Ectodermal cell (in vitro differentiated cells): ENCODE results near the gene DNAJC18.
A peak's percentile ranks its signal among the peaks of the same experiment; 100 is the strongest.

Source experiments
- H3K27ac ChIP-seq: 2 replicates; pipeline ENCODE4 v1.7.0; 2013; ENCODE audit warnings: mild to moderate bottlenecking, low read depth, low read length; ENCODE audit not compliant: insufficient read depth, poor library complexity, severe bottlenecking
- H3K27me3 ChIP-seq: 2 replicates; pipeline ENCODE4 v1.7.0; 2013; ENCODE audit warnings: mild to moderate bottlenecking, low read length; ENCODE audit not compliant: insufficient read depth, control insufficient read depth, poor library complexity, severe bottlenecking
- H3K36me3 ChIP-seq: one replicate; pipeline ENCODE4 v1.7.0; 2013; ENCODE audit warnings: low read length; ENCODE audit not compliant: control insufficient read depth, insufficient read depth
- H3K4me1 ChIP-seq: one replicate; pipeline ENCODE4 v1.7.0; 2013; ENCODE audit warnings: low read length; ENCODE audit not compliant: control insufficient read depth, insufficient read depth
- H3K4me3 ChIP-seq: 2 replicates; pipeline ENCODE4 v1.7.0; 2013; ENCODE audit warnings: low read depth, low read length, control low read depth; ENCODE audit not compliant: insufficient read depth
- H3K9me3 ChIP-seq: 2 replicates; pipeline ENCODE4 v1.7.0; 2013; ENCODE audit warnings: mild to moderate bottlenecking, low read length, moderate library complexity; ENCODE audit not compliant: control insufficient read depth
- WGBS, 2 experiments: methylation state at CpG; one replicate each; pipeline ENCODE4 v1.1.7; 2013; ENCODE audit warnings: missing lambda C conversion rate in 2 of 2; 5-methylcytosine and 5-hydroxymethylcytosine counted together

The DNAJC18 gene

GRCh38 chr5:139430015-139430414 is 9.3 kb downstream of the DNAJC18 start:
- H3K27me3 ChIP-seq, result no peaks in the 10 kb centered on the region
- H3K27ac ChIP-seq, result no peak overlapping the region
- H3K4me3 ChIP-seq, result no peak overlapping the region
- WGBS, 2 experiments, result 79 to 97% methylated on average over 2 of the region's 2 CpGs
- H3K36me3 ChIP-seq, result peaks cover 14% of the 10 kb centered on the region
- no peaks in the 10 kb centered on the region for H3K4me1 ChIP-seq
- no peaks in the 10 kb centered on the region for H3K9me3 ChIP-seq

GRCh38 chr5:139426203-139426885 is 13.0 kb downstream of the DNAJC18 start:
- peaks cover 18% of the 10 kb centered on the region for H3K36me3 ChIP-seq
- no peaks in the 10 kb centered on the region for H3K9me3 ChIP-seq
- WGBS, 2 experiments, result 93 to 95% methylated on average over 8 of the region's 8 CpGs

GRCh38 chr5:139425497-139425896 is 13.8 kb downstream of the DNAJC18 start:
- H3K4me3 ChIP-seq, result no peak overlapping the region
- WGBS, 2 experiments, result 88 to 89% methylated on average over 5 of the region's 5 CpGs
- H3K9me3 ChIP-seq, result no peaks in the 10 kb centered on the region
- H3K27ac ChIP-seq, result no peak overlapping the region
- peaks cover 18% of the 10 kb centered on the region for H3K36me3 ChIP-seq
- no peaks in the 10 kb centered on the region for H3K27me3 ChIP-seq
- H3K4me1 ChIP-seq, result no peaks in the 10 kb centered on the region

More at GRCh38 chr5:139426203-139426885, 13.0 kb downstream of the DNAJC18 start:
- no peak overlapping the region for H3K4me3 ChIP-seq
- no peaks in the 10 kb centered on the region for H3K27me3 ChIP-seq
- H3K4me1 ChIP-seq, result no peaks in the 10 kb centered on the region
- no peak overlapping the region for H3K27ac ChIP-seq

DNA sequence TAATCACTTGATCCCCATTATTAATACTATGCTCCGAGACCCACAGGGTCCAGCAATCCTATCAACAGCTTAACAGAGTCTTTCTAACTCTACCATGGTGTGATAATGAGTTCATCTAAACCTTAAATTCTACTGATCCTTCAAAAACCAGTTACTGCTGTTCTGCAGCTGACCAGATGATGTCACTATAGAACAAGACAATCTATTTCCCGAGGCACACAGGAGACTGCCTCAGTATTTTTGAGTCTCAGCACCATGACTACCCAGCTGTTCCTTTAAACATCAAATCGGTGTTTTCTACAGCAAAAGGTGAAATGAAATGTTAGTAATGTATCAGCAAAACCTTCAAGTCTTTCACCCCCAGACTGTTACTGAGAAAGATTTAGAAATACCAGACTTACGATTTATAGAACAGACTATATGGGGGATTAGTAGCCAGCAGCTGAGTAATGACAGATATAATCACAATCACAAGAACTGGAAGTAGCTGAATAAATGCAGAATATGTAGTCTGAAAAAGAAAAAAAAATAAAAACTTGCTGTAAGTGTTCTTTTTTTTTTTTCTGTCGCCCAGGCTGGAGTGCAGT is 16.9 kb downstream of the DNAJC18 start:
- H3K4me1 ChIP-seq, result peaks cover 21% of the 10 kb centered on the region
- H3K27ac ChIP-seq, result no peak overlapping the region
- 32 to 63% methylated on average over 3 to 5 of the region's 5 CpGs for WGBS, 2 experiments
- peaks cover 16% of the 10 kb centered on the region for H3K36me3 ChIP-seq
- no peak overlapping the region for H3K4me3 ChIP-seq
- no peaks in the 10 kb centered on the region for H3K9me3 ChIP-seq
- H3K27me3 ChIP-seq, result no peaks in the 10 kb centered on the region

GRCh38 chr5:139419226-139420192 is 19.8 kb downstream of the DNAJC18 start:
- Histone ChIP-seq H3K36me3 (peaks cover 7% of the 10 kb centered on the region), H3K4me3 (no peak overlapping the region), H3K9me3 (no peaks in the 10 kb centered on the region), H3K27me3 (no peaks in the 10 kb centered on the region), H3K4me1 (peaks cover 21% of the 10 kb centered on the region), H3K27ac (peak overlapping the region; percentile 0)
- WGBS, 2 experiments, result 68 to 73% methylated on average over 9 of the region's 9 CpGs

GRCh38 chr5:139418793-139419192 is 20.5 kb downstream of the DNAJC18 start:
- Histone ChIP-seq H3K27ac (no peak overlapping the region), H3K4me1 (peaks cover 21% of the 10 kb centered on the region), H3K36me3 (peaks cover 6% of the 10 kb centered on the region), H3K4me3 (no peak overlapping the region), H3K27me3 (no peaks in the 10 kb centered on the region), H3K9me3 (no peaks in the 10 kb centered on the region)
- WGBS, 2 experiments, result 67 to 75% methylated on average over 1 of the region's 1 CpG

DNA sequence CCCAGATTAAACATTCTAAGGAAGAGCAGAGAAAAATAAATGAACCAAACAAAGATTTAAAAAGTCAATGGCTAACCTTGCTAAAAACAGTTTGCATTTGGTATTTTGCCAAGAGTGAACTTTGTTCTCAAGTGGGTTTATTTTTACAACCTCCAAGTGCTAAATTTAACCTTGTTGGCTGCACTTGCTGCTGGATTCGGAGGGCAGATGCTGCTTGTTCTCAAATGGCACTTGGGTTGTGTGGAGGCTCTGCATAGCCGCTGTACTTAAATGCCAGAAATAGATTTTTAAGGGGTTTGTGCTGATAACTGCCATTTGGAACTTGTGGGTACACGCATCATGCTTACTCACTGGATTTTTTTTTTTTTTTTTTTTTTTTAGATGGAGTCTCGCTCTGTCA is 22.1 kb downstream of the DNAJC18 start:
- H3K27me3 ChIP-seq, result no peaks in the 10 kb centered on the region
- H3K4me3 ChIP-seq, result no peak overlapping the region
- no peaks in the 10 kb centered on the region for H3K9me3 ChIP-seq
- WGBS, 2 experiments, result 93% methylated on average over 4 of the region's 4 CpGs
- H3K4me1 ChIP-seq, result peaks cover 21% of the 10 kb centered on the region
- H3K36me3 ChIP-seq, result no peaks in the 10 kb centered on the region
- H3K27ac ChIP-seq, result no peak overlapping the region

DNA sequence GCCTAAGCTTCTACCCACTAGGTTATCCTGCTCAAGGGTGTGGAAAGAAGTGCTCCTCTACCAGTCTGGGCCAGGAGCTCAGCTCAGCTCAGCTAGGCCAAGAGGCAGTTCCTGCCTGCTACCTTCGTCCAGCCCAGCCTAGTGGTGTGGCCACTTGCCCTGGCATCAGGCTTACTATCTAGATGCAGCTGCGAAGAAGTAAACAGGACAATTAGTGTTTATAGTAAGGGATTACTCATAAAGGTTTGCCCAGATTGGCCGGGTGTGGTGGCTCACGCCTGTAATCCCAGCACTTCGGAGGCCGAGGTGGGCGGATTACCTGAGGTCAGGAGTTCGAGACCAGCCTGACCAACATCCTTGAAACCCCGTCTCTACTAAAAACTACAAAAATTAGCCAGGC is 22.7 kb downstream of the DNAJC18 start:
- WGBS, 2 experiments, result 94 to 96% methylated on average over 9 of the region's 9 CpGs
- no peaks in the 10 kb centered on the region for H3K9me3 ChIP-seq
- H3K4me1 ChIP-seq, result peaks cover 21% of the 10 kb centered on the region
- no peak overlapping the region for H3K4me3 ChIP-seq
- no peaks in the 10 kb centered on the region for H3K36me3 ChIP-seq
- H3K27ac ChIP-seq, result no peak overlapping the region
- no peaks in the 10 kb centered on the region for H3K27me3 ChIP-seq

- no peaks in the 10 kb centered on the region for H3K27me3 ChIP-seq
- no peaks in the 10 kb centered on the region for H3K9me3 ChIP-seq
- no peaks in the 10 kb centered on the region for H3K36me3 ChIP-seq
- peaks cover 21% of the 10 kb centered on the region for H3K4me1 ChIP-seq
- H3K27ac ChIP-seq, result no peak overlapping the region
- H3K4me3 ChIP-seq, result no peak overlapping the region
Observed at GRCh38 chr5:139415869-139416268, 23.5 kb downstream of the DNAJC18 start.
